H9 (cell line): Measurements from ENCODE around the gene CDCP1. TPM values are rescaled to one million over a fixed set of nuclear protein-coding genes. Genes with fewer than 3 reads are reported as not detected.

Source experiments
- DNase-seq: peaks from one replicate; pipeline ENCODE4 v3.0.0-alpha.2; 2017
- H2AFZ ChIP-seq: one replicate; pipeline ENCODE4 v1.6.1; 2013; ENCODE audit warnings: mild to moderate bottlenecking, low read length, control low read depth, moderate library complexity
- H2AK5ac ChIP-seq: 2 replicates; pipeline ENCODE4 v1.6.1; 2013; ENCODE audit warnings: low read length, control low read depth, mixed read lengths; ENCODE audit not compliant: insufficient read length
- H2BK120ac ChIP-seq: one replicate; pipeline ENCODE4 v1.6.1; 2013; ENCODE audit warnings: low read depth, mild to moderate bottlenecking, low read length, control low read depth, inconsistent platforms; ENCODE audit not compliant: poor library complexity, severe bottlenecking
- H2BK12ac ChIP-seq: 2 replicates; pipeline ENCODE4 v1.6.1; 2013; ENCODE audit warnings: low read length, control low read depth, mixed read lengths, low read depth; ENCODE audit not compliant: insufficient read length
- H2BK15ac ChIP-seq: 2 replicates; pipeline ENCODE4 v1.6.1; 2013; ENCODE audit warnings: low read depth, low read length, control low read depth
- H2BK20ac ChIP-seq: one replicate; pipeline ENCODE4 v1.6.1; 2013; ENCODE audit warnings: low read depth, mild to moderate bottlenecking, low read length, control low read depth, inconsistent platforms; ENCODE audit not compliant: poor library complexity, severe bottlenecking
- H2BK5ac ChIP-seq: 2 replicates; pipeline ENCODE4 v1.6.1; 2013; ENCODE audit warnings: low read length, control low read depth, mixed read lengths; ENCODE audit not compliant: insufficient read length
- H3K14ac ChIP-seq: 2 replicates; pipeline ENCODE4 v1.6.1; 2013; ENCODE audit warnings: low read length, control low read depth; ENCODE audit not compliant: insufficient read depth
- H3K18ac ChIP-seq: 2 replicates; pipeline ENCODE4 v1.6.1; 2013; ENCODE audit warnings: low read depth, mild to moderate bottlenecking, mixed read lengths, low read length, control low read depth; ENCODE audit not compliant: insufficient read length
- H3K23ac ChIP-seq: 2 replicates; pipeline ENCODE4 v1.6.1; 2013; ENCODE audit warnings: low read length, control low read depth, mixed read lengths, low read depth; ENCODE audit not compliant: insufficient read length
- H3K23me2 ChIP-seq: 2 replicates; pipeline ENCODE4 v1.6.1; 2013; ENCODE audit warnings: low read depth, mild to moderate bottlenecking, mixed read lengths, low read length, control low read depth; ENCODE audit not compliant: insufficient read length, poor library complexity, severe bottlenecking
- H3K27ac ChIP-seq: 2 replicates; pipeline ENCODE4 v1.5.1; 2013; ENCODE audit warnings: low read length, control low read depth, mixed read lengths, low read depth; ENCODE audit not compliant: insufficient read length
- H3K27me3 ChIP-seq: 2 replicates; pipeline ENCODE4 v1.6.1; 2013; ENCODE audit warnings: low read length, control low read depth, inconsistent platforms; ENCODE audit not compliant: insufficient read depth
- H3K4ac ChIP-seq: 2 replicates; pipeline ENCODE4 v1.6.1; 2013; ENCODE audit warnings: low read depth, mild to moderate bottlenecking, control low read depth, inconsistent platforms, low read length, moderate library complexity
- H3K4me1 ChIP-seq: 2 replicates; pipeline ENCODE4 v1.6.1; 2013; ENCODE audit warnings: low read length, control low read depth, inconsistent platforms; ENCODE audit not compliant: insufficient read depth
- H3K4me2 ChIP-seq: 2 replicates; pipeline ENCODE4 v1.6.1; 2013; ENCODE audit warnings: low read length, control low read depth, mixed read lengths; ENCODE audit not compliant: insufficient read length, insufficient read depth
- H3K56ac ChIP-seq: 2 replicates; pipeline ENCODE4 v1.6.1; 2013; ENCODE audit warnings: low read depth, mild to moderate bottlenecking, mixed read lengths, low read length, control low read depth; ENCODE audit not compliant: insufficient read length
- H3K79me1 ChIP-seq: 2 replicates; pipeline ENCODE4 v1.6.1; 2013; ENCODE audit warnings: low read depth, mild to moderate bottlenecking, moderate library complexity, low read length, control low read depth, inconsistent platforms; ENCODE audit not compliant: insufficient read depth, poor library complexity, severe bottlenecking
- H3K79me2 ChIP-seq: 2 replicates; pipeline ENCODE4 v1.6.1; 2013; ENCODE audit warnings: low read length, control low read depth, inconsistent platforms; ENCODE audit not compliant: insufficient read depth
- H3K9ac ChIP-seq: 2 replicates; pipeline ENCODE4 v1.6.1; 2013; ENCODE audit warnings: low read length, control low read depth, mixed read lengths; ENCODE audit not compliant: insufficient read length; ENCODE audit errors: extremely low read depth
- H3K9me3 ChIP-seq: one replicate; pipeline ENCODE4 v1.6.1; 2013; ENCODE audit warnings: low read depth, low read length, inconsistent platforms; ENCODE audit not compliant: control insufficient read depth
- H3T11ph ChIP-seq: one replicate; pipeline ENCODE4 v1.6.1; 2013; ENCODE audit warnings: mild to moderate bottlenecking, low read length, control low read depth, inconsistent platforms
- H4K20me1 ChIP-seq: one replicate; pipeline ENCODE4 v1.6.1; 2013; ENCODE audit not compliant: control insufficient read depth, insufficient read length, insufficient read depth
- H4K5ac ChIP-seq: 2 replicates; pipeline ENCODE4 v1.6.1; 2013; ENCODE audit warnings: low read depth, mild to moderate bottlenecking, mixed read lengths, low read length, control low read depth; ENCODE audit not compliant: insufficient read length
- H4K8ac ChIP-seq: replicated peaks from 2 replicates; pipeline ENCODE4 v1.6.1; 2013; ENCODE audit warnings: low read length, control low read depth, mixed read lengths, low read depth; ENCODE audit not compliant: insufficient read length
- H4K91ac ChIP-seq: 2 replicates; pipeline ENCODE4 v1.6.1; 2013; ENCODE audit warnings: low read depth, mild to moderate bottlenecking, moderate library complexity, mixed read lengths, low read length, control low read depth; ENCODE audit not compliant: insufficient read length
- H3K27ac Mint-ChIP-seq, 3 experiments: 2 replicates in 2 of 3; 3 replicates in 1 of 3; pipeline ENCODE4 v1.8.0; 2020 to 2021; ENCODE audit warnings: mixed read lengths in 3 of 3, mild to moderate bottlenecking in 1 of 3, moderate library complexity in 1 of 3
- H3K27me3 Mint-ChIP-seq: 2 replicates; pipeline ENCODE4 v1.8.0; 2021; ENCODE audit warnings: low read depth, mild to moderate bottlenecking, moderate library complexity, mixed read lengths
- H3K36me3 Mint-ChIP-seq, 3 experiments: 2 replicates in 2 of 3; 3 replicates in 1 of 3; pipeline ENCODE4 v1.8.0; 2020 to 2021; ENCODE audit warnings: low read depth in 3 of 3, mixed read lengths in 3 of 3; ENCODE audit not compliant: insufficient read depth in 1 of 3
- H3K4me1 Mint-ChIP-seq, 2 experiments: 2 replicates each; pipeline ENCODE4 v1.8.0; 2020; ENCODE audit warnings: mixed read lengths in 2 of 2
- H3K4me3 Mint-ChIP-seq, 2 experiments: 2 replicates in 1 of 2; 3 replicates in 1 of 2; pipeline ENCODE4 v1.8.0; 2020 to 2021; ENCODE audit warnings: mild to moderate bottlenecking in 2 of 2, mixed read lengths in 2 of 2, moderate library complexity in 1 of 2
- H3K9me3 Mint-ChIP-seq, 2 experiments: 2 replicates in 1 of 2; 3 replicates in 1 of 2; pipeline ENCODE4 v1.8.0; 2020; ENCODE audit warnings: mild to moderate bottlenecking in 2 of 2, mixed read lengths in 2 of 2, moderate library complexity in 1 of 2
- CTCF ChIP-seq: fragments of 200-600 bp; sonication (generic); conservative IDR thresholded peaks from 3 replicates; pipeline ENCODE4 v1.8.0; 2021; ENCODE audit warnings: antibody characterized with exemption, mild to moderate bottlenecking
- WGBS: extraction: QIAGEN DNeasy Blood & Tissue Kit; methylation state at CpG from one replicate; pipeline ENCODE4 v1.1.7; 2013; ENCODE audit warnings: missing lambda C conversion rate, low lambda C conversion rate, mixed read lengths; ENCODE audit not compliant: insufficient read length; ENCODE audit errors: extremely low coverage; 5-methylcytosine and 5-hydroxymethylcytosine counted together
- total RNA-seq: library from RNA; stranded (reverse); gene quantifications from 2 replicates; pipeline ENCODE4 v1.2.1, GENCODE V29; 2021

The CDCP1 gene
- total RNA-seq, 1 experiment from 2014 or later: 12.9 TPM

- H3K27me3 ChIP-seq: peaks cover 2% of the 10 kb centered on the region; the same call in 1 of the 2 replicates
- Mint-ChIP-seq H3K9me3 (no peaks in the 10 kb centered on the region), H3K4me1 (peaks cover 10 to 16% of the 10 kb centered on the region in 2 experiments), H3K4me3 (no peak overlapping the region), H3K36me3 (no peaks in the 10 kb centered on the region), H3K27ac (no peak overlapping the region), H3K27me3 (peaks cover 80% of the 10 kb centered on the region)
- H3K56ac ChIP-seq: no peak overlapping the region
- no peak for DNase-seq
- no peaks in the 10 kb centered on the region for H4K20me1 ChIP-seq
- no peaks in the 10 kb centered on the region for H3K23me2 ChIP-seq
- no peaks in the 10 kb centered on the region for H3K79me1 ChIP-seq
- H3K79me2 ChIP-seq: no peaks in the 10 kb centered on the region
- no peak for TF ChIP-seq CTCF
- H3T11ph ChIP-seq: no peak overlapping the region
- no CpG with 5 or more reads among the region's 12 CpGs for WGBS
- no peaks in the 10 kb centered on the region for H3K9me3 ChIP-seq
- no peak overlapping the region for H2AFZ ChIP-seq
- H4K91ac ChIP-seq: no peak overlapping the region
- no peak overlapping the region for H4K8ac ChIP-seq
- no peak overlapping the region for H4K5ac ChIP-seq
- H3K4me2 ChIP-seq: no peak overlapping the region
- no peak overlapping the region for H2BK20ac ChIP-seq
- H3K4ac ChIP-seq: no peak overlapping the region
- H2AK5ac ChIP-seq: no peak overlapping the region
- no peak overlapping the region for H3K27ac ChIP-seq
- no peak overlapping the region for H2BK120ac ChIP-seq
- H3K18ac ChIP-seq: no peak overlapping the region
- no peak overlapping the region for H3K23ac ChIP-seq
- no peak overlapping the region for H3K14ac ChIP-seq
- H2BK12ac ChIP-seq: no peak overlapping the region
- no peak overlapping the region for H2BK5ac ChIP-seq
- H2BK15ac ChIP-seq: no peak overlapping the region
- H3K9ac ChIP-seq: no peak overlapping the region
- H3K4me1 ChIP-seq: peaks cover 5% of the 10 kb centered on the region; the same call in 1 of the 2 replicates
These were observed 81.4 kb downstream of the CDCP1 start for GRCh38 chr3:45064512-45065372.
